Kidney capillary endothelial cell (primary cell): ENCODE data around the gene TOMM20.
"Not testable (repeated sequence)": the region's sequence is repeated elsewhere in the genome, so short reads cannot be mapped to it uniquely, and the experiment has no call there.

ENCODE experiments used
- DNase-seq: peaks from one replicate; pipeline ENCODE4 v3.0.0-alpha.2; 2018; ENCODE audit warnings: low spot score

TOMM20 gene

GRCh38 chr1:235128456-235129328 lies at the start of gene TOMM20:
Gene TOMM20, minus strand, starts transcription at chr1:235128837. Its CDS starts 122 bp downstream, at chr1:235128715.
- peak; percentile 100 for DNase-seq

GRCh38 chr1:235176486-235176885 lies 47.8 kb upstream of the TOMM20 start:
- no peak for DNase-seq

GRCh38 chr1:235169986-235170385 lies 41.3 kb upstream of the TOMM20 start:
- no peak for DNase-seq

GRCh38 chr1:235168375-235168774 lies 39.7 kb upstream of the TOMM20 start:
- no peak for DNase-seq

- no peak for DNase-seq
Measured at GRCh38 chr1:235161685-235162327, 33.2 kb upstream of the TOMM20 start.

- DNase-seq, result peak; percentile 86
Measured at GRCh38 chr1:235160957-235161684, 32.5 kb upstream of the TOMM20 start, which contains the start of gene RBM34. Gene RBM34, minus strand, starts transcription at chr1:235161250. Its CDS starts 24 bp downstream, at chr1:235161226.

- DNase-seq, result no peak
Measured at GRCh38 chr1:235160383-235160956, 31.8 kb upstream of the TOMM20 start.

GRCh38 chr1:235159930-235160329 lies 31.3 kb upstream of the TOMM20 start:
- not testable (repeated sequence) for DNase-seq

GRCh38 chr1:235159284-235159683 lies 30.6 kb upstream of the TOMM20 start:
- DNase-seq, result not testable (repeated sequence)

- DNase-seq, result no peak
Measured at GRCh38 chr1:235158680-235159079, 30.0 kb upstream of the TOMM20 start.

GRCh38 chr1:235157150-235157549 lies 28.5 kb upstream of the TOMM20 start:
- DNase-seq, result no peak

- DNase-seq, result no peak
Measured at GRCh38 chr1:235156740-235157139, 28.1 kb upstream of the TOMM20 start.

- DNase-seq, result no peak
Measured at GRCh38 chr1:235156265-235156664, 27.6 kb upstream of the TOMM20 start.

- no peak for DNase-seq
Measured at GRCh38 chr1:235152235-235152634, 23.6 kb upstream of the TOMM20 start.

- no peak for DNase-seq
Measured at GRCh38 chr1:235151033-235151432, 22.4 kb upstream of the TOMM20 start.

- no peak for DNase-seq
Measured at GRCh38 chr1:235149824-235150223, 21.2 kb upstream of the TOMM20 start.

- no peak for DNase-seq
Measured at GRCh38 chr1:235147269-235147668, 18.6 kb upstream of the TOMM20 start.

GRCh38 chr1:235145639-235146038 lies 17.0 kb upstream of the TOMM20 start:
- DNase-seq, result no peak

GRCh38 chr1:235142991-235143390 lies 14.4 kb upstream of the TOMM20 start:
- DNase-seq, result no peak

GRCh38 chr1:235139315-235139714 lies 10.7 kb upstream of the TOMM20 start:
- no peak for DNase-seq

- no peak for DNase-seq
Measured at GRCh38 chr1:235138821-235139220, 10.2 kb upstream of the TOMM20 start.

GRCh38 chr1:235136111-235136510 lies 7.5 kb upstream of the TOMM20 start:
- DNase-seq, result no peak
